HepG2 (cell line): ENCODE results near the gene SLC12A5. TPM values are rescaled to one million over a fixed set of nuclear protein-coding genes. Genes with fewer than 3 reads are reported as not detected.

Source experiments
- ARID5B ChIP-seq: IDR thresholded peaks from 2 replicates; pipeline ENCODE4 v1.4.0; 2020; ENCODE audit warnings: mild to moderate bottlenecking, missing genetic modification reagents
- CTCF ChIP-seq: sonication (generic); formaldehyde crosslinking; IDR thresholded peaks from 2 replicates; pipeline ENCODE4 v1.5.0; 2020; ENCODE audit warnings: mild to moderate bottlenecking, missing genetic modification reagents, moderate library complexity
- ETV5 ChIP-seq: IDR thresholded peaks from 2 replicates; pipeline ENCODE4 v1.6.1; 2018; ENCODE audit warnings: missing biosample characterization, missing genetic modification reagents, inconsistent platforms, borderline replicate concordance
- HHEX ChIP-seq: IDR thresholded peaks from 2 replicates; pipeline ENCODE4 v1.6.1; 2016; ENCODE audit warnings: control low read depth
- HINFP ChIP-seq: sonication (generic); formaldehyde crosslinking; IDR thresholded peaks from 2 replicates; pipeline ENCODE4 v1.4.0; 2020; ENCODE audit warnings: low read depth, mild to moderate bottlenecking, missing genetic modification reagents
- HMG20B ChIP-seq: conservative IDR thresholded peaks from 2 replicates; pipeline ENCODE4 v1.6.1; 2016; ENCODE audit warnings: missing genetic modification reagents, missing compliant biosample characterization
- HOXA3 ChIP-seq: sonication (generic); formaldehyde crosslinking; IDR thresholded peaks from 2 replicates; pipeline ENCODE4 v1.5.0; 2020; ENCODE audit warnings: missing genetic modification reagents
- KAT8 ChIP-seq: IDR thresholded peaks from 2 replicates; pipeline ENCODE4 v1.6.1; 2016; ENCODE audit warnings: missing genetic modification reagents, missing compliant biosample characterization
- MED1 ChIP-seq: sonication (generic); formaldehyde crosslinking; IDR thresholded peaks from 2 replicates; pipeline ENCODE4 v1.4.0; 2020; ENCODE audit warnings: missing genetic modification reagents
- NR3C1 ChIP-seq: sonication (generic); formaldehyde crosslinking; IDR thresholded peaks from 2 replicates; pipeline ENCODE4 v1.4.0; 2020; ENCODE audit warnings: missing genetic modification reagents
- SKI ChIP-seq: fragments of 450-650 bp; IDR thresholded peaks from one replicate; pipeline ENCODE4 v1.6.1; 2018; ENCODE audit warnings: mild to moderate bottlenecking; ENCODE audit not compliant: partially characterized antibody
- THRA ChIP-seq: sonication (generic); formaldehyde crosslinking; IDR thresholded peaks from 2 replicates; pipeline ENCODE4 v1.4.0; 2020; ENCODE audit warnings: missing genetic modification reagents, borderline replicate concordance
- ZBTB44 ChIP-seq: sonication (generic); formaldehyde crosslinking; IDR thresholded peaks from 2 replicates; pipeline ENCODE4 v1.4.0; 2020; ENCODE audit warnings: missing genetic modification reagents
- ZBTB8A ChIP-seq: sonication (generic); formaldehyde crosslinking; IDR thresholded peaks from 2 replicates; pipeline ENCODE4 v1.4.0; 2020; ENCODE audit warnings: mild to moderate bottlenecking, low read depth, missing genetic modification reagents, borderline replicate concordance
- ZNF598 ChIP-seq: sonication (generic); formaldehyde crosslinking; IDR thresholded peaks from 2 replicates; pipeline ENCODE4 v1.5.1; 2020; ENCODE audit warnings: mild to moderate bottlenecking, missing genetic modification reagents, borderline replicate concordance
- ZNF878 ChIP-seq: sonication (generic); formaldehyde crosslinking; IDR thresholded peaks from 2 replicates; pipeline ENCODE4 v1.8.1; 2023; ENCODE audit warnings: mild to moderate bottlenecking, missing genetic modification reagents, moderate library complexity
- ZSCAN29 ChIP-seq: sonication (generic); formaldehyde crosslinking; conservative IDR thresholded peaks from 2 replicates; pipeline ENCODE4 v1.4.0; 2020; ENCODE audit warnings: mild to moderate bottlenecking, missing genetic modification reagents
- polyA plus RNA-seq, 8 experiments: library from polyadenylated mRNA; depleted of rRNA in 3 of 8; stranded (reverse) in 7 of 8; unstranded in 1 of 8; fragments of >200 nt; fragmentation: Illumina TruSeq in 4 of 8; extraction: Trizol in 4 of 8; gene quantifications; 2 replicates each; pipeline versions ENCODE4 v1.2.1 to v1.2.3, GENCODE V29; 2011 to 2016; ENCODE audit warnings: low read depth in 4 of 8, missing spikeins in 1 of 8, mixed read lengths in 1 of 8; ENCODE audit not compliant: insufficient read depth in 1 of 8
- total RNA-seq, 5 experiments: library from RNA; depleted of rRNA; stranded (reverse); fragments of >200 nt; fragmentation: Illumina TruSeq; extraction: Trizol; gene quantifications; 2 replicates each; pipeline ENCODE4 v1.2.3, GENCODE V29; 2016; ENCODE audit warnings: low read depth in 1 of 5

Gene SLC12A5
- total and polyA plus RNA-seq, 2 of the 13 experiments (the other 11 are each of a cell fraction or from before 2014, with no cell fraction given) = 4.3 to 5.4 TPM

GRCh38 chr20:46014517-46015396, 14.3 kb upstream of the SLC12A5 start (continued):
- no peak for TF ChIP-seq HINFP (CRISPR knock-in tag)
- peak; percentile 70 for TF ChIP-seq KAT8 (CRISPR knock-in tag)
- TF ChIP-seq HHEX (CRISPR knock-in tag) = peak; percentile 70; the same call in 1 of the 2 replicates
- TF ChIP-seq ZSCAN29 (CRISPR knock-in tag) = no peak; the same call in 1 of the 2 replicates
- TF ChIP-seq HMG20B = peak; percentile 77
- peak; percentile 99 for TF ChIP-seq ARID5B (CRISPR knock-in tag)
- peak; percentile 95 for TF ChIP-seq ETV5 (CRISPR knock-in tag)
- peak; percentile 68 for TF ChIP-seq MED1 (CRISPR knock-in tag)
- peak; percentile 70; the same call in 1 of the 2 replicates for TF ChIP-seq HOXA3
- no peak for TF ChIP-seq ZNF598 (CRISPR knock-in tag)
- peak; percentile 29; the same call in 1 of the 2 replicates for TF ChIP-seq ZNF878
- TF ChIP-seq THRA (CRISPR knock-in tag) = peak; percentile 28; the same call in 1 of the 2 replicates
- no peak for TF ChIP-seq NR3C1 (CRISPR knock-in tag)
- no peak for TF ChIP-seq ZBTB44 (CRISPR knock-in tag)
- TF ChIP-seq ZBTB8A (CRISPR knock-in tag) = no peak
- TF ChIP-seq SKI = peak; percentile 92
- 0 out of 2 replicates have a peak, but pooled peaks have one; percentile 13 for TF ChIP-seq CTCF (CRISPR knock-in tag)
